Measurements from ENCODE around the gene ADAMTS17.
"Not testable (repeated sequence)": the region's sequence is repeated elsewhere in the genome, so short reads cannot be mapped to it uniquely, and the experiment has no call there.

The ADAMTS17 gene

DNA sequence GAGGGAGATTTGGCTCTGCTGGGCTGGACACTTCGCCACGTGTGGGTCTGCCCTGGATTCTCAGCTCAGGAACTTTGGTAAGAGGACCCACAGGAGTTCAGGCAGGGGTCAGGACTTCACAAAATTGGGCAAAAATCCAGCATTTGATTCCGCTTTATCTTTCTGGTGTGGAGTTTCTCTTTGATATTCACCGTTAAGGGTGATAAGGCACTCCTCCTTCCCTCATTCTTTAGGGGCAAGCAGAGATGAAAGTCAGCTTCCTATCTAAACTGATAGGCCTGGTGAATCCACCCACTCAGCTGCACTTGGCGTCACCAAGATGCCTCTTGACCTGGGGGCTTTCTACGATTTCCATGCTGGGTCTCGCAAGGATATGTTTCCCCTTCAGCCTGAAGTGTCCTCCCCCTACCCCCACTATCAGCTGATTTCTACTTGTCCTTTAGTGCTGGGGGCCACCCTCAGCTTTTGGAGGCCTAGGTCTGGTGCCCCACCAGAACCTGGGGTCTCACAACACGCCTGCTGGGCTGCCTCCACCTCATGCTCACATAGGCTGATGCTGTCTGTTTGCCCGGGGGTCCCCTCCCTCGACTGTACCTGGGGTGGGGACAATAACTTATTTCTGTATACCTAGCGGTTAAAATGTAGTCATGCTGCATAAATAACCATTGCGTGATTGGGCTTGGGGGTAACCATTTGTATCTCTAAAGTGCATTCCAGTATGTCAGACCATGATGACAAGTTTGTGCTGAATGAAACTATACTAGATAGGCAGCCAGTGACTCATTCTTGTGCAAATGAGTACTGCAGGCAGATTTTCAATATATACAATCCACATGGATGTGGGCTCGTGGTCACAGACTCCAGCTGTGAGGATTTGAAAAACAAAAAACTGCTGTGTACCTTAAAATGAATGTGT, 248.3 kb downstream of the ADAMTS17 start:
- peak; percentile 70 for DNase-seq (ENCODE audit: low read depth, low spot score)

DNA sequence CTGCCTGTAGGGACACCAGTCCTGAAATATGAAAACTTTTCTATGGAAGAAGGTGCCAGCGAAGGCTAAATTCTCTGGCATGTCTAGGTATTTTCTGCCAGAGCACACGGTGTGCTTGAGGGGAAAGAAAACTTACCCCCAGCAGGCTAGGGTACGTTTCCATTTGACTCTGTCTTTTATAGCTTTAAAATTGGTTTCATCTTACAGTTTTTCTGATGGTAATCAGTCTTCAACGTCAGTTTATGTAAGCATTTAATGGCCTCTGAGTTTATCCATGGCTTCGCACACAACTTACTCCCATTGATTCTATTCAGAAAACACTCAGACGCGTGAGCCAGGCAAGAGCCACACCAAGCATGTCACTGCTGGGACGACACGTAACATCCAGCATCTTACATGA, 249.7 kb downstream of the ADAMTS17 start:
- DNase-seq (ENCODE audit: low read depth, low spot score), result no peak

DNA sequence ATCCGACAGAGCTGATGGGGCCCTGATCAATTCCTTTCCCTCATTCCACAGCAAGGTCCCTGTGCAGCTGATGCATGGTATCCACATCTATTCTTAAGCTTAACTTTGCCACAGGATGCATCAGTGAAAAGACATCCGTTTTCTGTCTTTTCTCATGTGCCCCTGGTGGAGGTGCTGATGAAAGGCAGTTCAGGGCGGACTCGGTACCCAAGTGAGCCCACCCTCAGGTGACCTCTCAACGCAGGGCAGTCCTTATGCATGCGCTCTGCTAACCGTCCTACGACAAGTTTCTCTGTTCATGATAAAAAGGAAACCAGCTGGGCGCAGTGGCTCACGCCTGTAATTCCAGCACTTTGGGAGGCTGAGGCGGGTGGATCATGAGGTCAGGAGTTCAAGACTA, 251.4 kb downstream of the ADAMTS17 start:
- no peak for DNase-seq (ENCODE audit: low read depth, low spot score)

DNA sequence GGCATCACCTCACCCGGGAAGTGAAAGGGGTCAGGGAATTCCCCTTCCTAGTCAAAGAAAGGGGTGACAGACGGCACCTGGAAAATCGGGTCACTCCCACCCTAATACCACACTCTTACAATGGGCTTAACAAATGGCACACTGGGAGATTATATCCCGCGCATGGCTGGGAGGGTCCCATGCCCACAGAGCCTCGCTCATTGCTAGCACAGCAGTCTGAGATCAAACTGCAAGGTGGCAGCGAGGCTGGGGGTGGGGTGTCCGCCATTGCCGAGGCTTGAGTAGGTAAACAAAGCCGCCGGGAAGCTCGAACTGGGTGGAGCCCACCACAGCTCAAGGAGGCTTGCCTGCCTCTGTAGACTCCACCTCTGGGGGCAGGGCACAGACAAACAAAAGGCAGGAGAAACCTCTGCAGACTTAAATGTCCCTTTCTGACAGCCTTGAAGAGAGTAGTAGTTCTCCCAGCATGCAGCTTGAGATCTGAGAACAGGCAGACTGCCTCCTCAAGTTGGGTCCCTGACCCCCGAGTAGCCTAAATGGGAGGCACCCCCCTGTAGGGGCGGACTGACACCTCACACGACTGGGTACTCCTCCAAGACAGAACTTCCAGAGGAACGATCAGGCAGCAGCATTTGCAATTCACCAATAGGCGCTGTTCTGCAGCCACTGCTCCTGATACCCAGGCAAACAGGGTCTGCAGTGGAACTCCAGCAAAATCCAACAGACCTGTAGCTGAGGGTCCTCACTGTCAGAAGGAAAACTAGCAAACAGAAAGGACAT, 257.5 kb downstream of the ADAMTS17 start:
- not testable (repeated sequence) for DNase-seq (ENCODE audit: low read depth, low spot score)

DNA sequence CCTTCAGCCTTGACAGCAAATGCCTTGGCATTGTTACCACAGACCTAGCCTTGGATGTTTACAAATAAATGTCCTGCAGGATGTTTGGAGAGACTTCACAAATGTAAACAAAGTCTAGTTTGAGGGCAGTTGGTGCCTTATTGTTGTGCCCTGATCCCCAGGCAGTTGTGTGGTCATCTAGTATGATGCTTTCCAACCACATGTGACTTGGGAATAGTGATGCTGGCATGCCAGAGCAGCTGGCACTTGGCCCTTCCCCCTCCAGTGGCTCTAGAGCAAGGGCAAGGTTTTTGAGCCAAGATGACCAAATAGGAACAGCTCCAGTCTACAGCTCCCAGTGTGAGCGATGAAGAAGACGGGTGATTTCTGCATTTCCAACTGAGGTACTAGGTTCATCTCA, 258.2 kb downstream of the ADAMTS17 start:
- DNase-seq (ENCODE audit: low read depth, low spot score), result peak; percentile 32

DNA sequence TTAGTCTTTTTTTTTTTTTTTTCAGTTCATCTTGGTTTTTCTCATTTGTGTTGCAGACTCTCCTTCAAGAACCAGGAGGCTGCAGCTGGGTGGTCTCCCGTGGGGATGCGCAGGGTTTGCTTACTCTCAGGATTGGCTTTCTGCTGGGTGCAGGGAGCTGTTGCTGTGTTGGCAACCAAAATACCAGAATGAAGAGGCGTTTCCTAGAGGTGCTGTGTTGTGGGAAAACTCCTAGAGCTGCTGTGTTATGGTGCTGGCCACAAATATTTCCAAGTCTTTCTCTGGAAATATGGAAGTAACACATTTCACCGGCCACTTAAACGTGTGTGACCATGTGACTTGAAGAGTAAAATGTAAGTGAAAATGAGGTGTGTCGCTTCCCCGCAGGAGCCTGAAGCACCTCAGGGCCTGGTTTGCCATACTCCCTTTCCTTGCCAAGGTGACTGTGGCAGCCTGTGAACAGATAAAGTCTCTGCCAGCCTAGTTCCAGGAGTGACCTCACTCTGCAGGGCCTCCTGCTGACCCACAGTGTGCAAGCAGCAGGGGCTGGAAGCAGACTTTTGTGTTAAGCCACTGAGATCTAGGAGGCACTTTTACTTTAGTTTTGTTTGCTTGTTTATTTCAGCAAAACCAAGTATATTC, 258.9 kb downstream of the ADAMTS17 start:
- DNase-seq (ENCODE audit: low read depth, low spot score), result peak; percentile 54

DNA sequence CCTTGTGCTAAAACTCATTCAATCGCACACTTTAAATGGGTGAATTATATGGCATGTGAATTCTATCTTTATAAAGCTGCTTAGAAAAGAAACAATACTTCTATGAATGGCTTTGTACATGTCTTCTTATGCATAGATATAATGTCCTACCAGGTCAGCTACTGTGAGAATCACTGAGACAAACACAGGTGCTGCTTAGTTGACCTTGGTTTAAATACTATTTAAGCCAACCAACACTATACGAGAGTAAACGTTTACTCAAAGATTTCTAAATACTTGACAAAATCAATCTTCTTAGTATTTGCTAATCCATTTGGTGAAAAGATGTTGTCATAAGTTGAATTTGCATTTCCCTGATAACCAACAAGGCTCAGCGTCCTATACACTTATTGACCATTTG, 260.3 kb downstream of the ADAMTS17 start:
- DNase-seq (ENCODE audit: low read depth, low spot score), result no peak

DNA sequence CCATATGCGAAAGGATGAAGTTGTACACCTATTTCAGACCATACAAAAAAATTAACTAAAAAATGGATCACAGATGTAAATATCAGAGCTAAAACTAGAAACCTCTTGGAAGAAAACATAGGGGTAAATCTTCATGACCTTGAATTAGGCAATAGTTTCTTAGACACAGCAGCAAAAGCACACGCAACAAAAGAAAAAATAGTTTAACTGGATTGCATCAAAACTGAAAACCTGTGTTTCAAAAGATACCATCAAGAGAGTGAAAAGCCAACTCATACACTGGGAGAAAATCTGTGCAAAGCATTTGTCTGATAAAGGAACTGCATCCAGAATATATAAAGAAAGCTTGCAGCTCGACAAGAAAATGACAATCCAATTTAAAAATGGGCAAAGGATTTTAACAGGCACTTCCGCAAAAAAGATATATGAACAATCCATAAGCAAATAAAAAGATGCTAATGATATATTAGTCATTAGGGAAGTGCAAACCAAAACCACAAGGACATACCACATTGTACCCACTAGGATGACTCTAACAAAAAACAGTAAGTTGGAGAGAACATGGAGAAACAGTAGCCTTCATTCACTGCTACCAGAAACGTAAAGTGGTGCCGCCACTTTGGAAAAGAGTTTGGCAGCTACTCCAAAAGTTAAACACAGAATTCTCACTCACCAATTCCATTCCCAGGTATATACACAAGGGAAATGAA, 263.1 kb downstream of the ADAMTS17 start:
- DNase-seq (ENCODE audit: low read depth, low spot score), result peak; percentile 32

DNA sequence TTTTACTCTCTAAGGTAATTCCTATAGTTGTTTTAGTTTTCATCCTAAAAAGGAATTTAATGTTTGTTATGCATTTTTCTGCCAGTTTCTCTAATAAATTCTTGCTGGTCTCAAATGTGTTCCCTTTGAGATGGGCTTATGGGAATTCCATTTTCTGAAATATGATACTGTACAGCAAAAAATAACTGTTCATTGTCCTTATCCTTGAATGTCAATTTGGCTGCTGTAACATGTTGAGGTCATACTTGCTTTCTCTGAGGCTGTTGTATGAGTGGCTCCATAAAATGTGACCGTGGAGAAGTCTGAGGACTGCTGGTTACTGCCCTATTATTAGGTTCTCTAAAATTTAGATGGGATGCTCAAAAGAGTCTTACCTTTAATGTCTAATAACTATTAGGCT, 266.5 kb downstream of the ADAMTS17 start:
- DNase-seq (ENCODE audit: low read depth, low spot score), result no peak

DNA sequence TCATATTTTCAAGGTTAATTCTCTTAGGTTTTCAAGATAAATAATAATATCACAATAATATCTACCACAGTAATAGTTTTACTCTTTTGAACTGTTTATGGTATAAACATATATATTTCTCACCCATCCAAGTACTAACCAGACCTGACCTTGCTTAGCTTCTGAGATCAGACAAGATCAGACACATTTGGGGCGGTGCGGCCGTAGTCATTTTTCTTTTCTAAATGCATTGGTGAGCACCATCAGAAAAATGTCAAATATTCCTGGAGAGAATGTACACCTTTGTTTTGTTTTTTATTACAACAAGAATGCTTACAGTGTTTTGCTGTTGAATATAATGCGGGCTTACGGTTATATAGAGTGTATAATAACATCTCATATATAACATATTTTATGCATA, 267.8 kb downstream of the ADAMTS17 start:
- no peak for DNase-seq (ENCODE audit: low read depth, low spot score)

DNA sequence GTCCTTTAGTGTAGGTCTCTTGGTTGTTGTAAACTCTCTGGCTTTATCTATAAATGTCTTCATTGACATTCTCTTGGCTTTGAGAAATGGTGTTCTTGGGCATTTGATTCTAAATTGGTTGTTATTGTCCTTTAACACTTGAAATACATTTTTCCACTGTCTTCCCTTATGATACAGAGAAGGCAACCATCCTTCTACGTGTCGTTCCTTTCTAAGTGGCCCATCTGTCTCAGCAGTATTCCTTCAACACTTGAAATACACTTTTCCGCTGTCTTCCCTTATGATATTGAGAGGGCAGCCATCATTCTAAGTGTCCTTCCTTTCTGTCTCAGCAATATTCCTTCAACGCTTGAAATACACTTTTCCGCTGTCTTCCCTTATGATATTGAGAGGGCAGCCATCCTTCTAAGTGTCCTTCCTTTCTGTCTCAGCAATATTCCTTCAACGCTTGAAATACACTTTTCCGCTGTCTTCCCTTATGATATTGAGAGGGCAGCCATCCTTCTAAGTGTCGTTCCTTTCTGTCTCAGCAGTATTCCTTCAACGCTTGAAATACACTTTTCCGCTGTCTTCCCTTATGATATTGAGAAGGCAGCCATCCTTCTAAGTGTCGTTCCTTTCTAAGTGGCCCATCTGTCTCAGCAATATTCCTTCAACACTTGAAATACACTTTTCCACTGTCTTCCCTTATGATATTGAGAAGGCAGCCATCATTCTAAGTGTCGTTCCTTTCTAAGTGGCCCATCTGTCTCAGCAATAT, 275.1 kb downstream of the ADAMTS17 start:
- DNase-seq (ENCODE audit: low read depth, low spot score), result not testable (repeated sequence)

DNA sequence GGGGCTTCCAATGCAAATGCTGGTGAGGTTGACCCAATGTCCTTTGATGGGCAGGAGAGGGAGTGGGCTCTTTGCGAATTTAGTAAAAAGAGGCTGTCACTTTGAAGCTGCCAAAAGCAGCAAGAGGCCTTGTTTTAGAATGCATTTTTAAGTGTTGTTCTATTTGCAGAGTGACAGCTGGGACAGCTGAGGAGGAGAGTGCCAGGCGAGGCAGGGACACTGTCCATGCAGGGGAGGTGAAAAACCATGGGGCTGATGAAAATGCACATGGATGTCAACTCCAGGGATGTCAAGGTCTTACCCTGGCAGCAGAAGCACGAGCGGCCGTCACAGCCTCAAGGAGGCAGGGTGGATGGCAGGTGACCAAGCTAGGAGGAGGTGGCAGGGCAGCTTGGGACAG, 279.8 kb downstream of the ADAMTS17 start:
- no peak for DNase-seq (ENCODE audit: low read depth, low spot score)

DNA sequence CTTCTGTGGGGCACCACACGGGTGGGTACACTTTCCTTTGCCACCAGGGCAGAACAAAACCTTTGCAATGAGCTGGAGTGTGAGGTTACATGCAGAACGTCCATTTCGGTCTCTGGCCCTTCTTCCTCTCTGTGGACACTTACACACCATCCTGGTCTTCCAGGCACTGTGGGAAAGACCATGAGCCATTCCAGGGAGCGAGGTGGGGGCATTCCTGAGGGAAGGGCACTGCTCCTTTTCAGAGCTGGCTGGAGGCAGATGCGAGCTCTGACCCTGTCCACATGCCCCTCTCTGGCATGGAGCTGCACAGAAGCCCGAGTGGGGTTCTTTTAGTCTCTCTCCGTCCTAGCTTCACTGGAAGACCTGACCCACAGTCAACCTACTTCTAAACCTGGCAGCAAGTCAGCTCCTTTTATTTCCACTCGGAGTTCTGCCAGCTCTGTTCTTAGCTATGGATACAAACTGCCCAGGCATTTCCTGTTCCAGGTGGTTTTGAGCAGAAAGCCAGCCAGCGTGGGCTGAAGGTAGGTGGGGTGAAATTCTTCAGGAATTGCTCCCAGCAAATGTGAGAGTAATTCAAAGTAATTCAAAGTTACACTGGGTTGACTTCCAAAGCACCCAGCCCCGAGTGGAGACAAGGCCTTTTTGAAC, 281.4 kb downstream of the ADAMTS17 start:
- DNase-seq (ENCODE audit: low read depth, low spot score), result peak; percentile 94

DNA sequence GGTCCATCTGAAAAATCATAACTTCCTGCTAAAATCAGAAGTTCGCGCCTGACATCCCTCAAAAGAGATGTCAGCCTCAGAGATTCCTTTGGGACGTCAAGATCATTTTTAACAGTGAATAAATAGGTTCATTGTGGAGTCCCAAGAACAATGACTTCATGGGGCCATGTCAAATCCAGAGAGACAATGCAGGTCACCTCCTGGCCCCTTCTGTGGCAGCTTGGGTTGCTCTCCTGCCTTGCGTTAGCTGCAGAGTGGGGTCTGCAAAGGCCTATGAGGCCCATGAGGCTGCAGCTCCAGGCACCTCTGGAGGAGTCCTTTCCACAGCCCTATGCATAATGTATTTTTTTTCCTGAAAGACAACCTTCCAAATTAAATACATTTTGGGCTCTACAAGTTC, 282.3 kb downstream of the ADAMTS17 start:
- DNase-seq (ENCODE audit: low read depth, low spot score), result no peak

DNA sequence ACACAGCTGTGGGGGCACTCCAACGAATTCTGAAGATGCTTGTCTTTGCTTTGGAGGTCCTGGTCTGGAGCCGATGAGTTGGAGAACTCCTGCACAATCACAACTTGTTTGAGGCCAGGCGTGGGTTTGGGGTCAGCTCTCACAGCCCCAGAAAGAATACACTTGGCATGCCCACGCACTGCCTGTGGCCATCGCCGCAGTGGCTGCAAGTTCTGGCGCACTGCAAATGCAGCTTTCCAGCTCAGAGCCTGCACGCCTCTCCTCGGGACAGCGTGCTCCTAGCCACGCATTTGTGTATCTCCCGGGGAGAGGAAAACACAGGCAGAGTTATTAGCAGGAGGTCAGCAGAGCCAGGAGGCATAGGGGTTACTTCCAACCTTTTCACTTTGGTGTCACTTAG, 282.7 kb downstream of the ADAMTS17 start:
- DNase-seq (ENCODE audit: low read depth, low spot score), result no peak

DNA sequence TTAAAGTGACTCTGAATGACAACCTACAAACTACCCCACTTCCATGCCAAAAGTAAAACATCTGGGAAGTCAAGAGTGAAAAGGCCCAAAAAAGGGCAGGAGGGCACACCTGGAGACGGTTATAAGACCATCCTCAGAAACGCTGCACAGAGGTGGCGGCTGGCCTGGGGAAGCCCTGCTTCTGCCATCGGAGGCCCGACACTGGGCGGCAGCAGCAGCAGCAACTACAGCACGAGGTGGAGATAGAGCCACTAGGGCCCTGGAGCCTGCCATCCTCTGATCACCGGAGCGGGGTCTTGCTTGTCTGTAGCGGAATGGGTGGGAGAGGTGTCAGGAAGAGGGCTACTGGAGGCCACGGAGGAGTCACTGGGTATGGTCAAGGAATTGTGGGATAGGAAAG, 283.3 kb downstream of the ADAMTS17 start:
- no peak for DNase-seq (ENCODE audit: low read depth, low spot score)

DNA sequence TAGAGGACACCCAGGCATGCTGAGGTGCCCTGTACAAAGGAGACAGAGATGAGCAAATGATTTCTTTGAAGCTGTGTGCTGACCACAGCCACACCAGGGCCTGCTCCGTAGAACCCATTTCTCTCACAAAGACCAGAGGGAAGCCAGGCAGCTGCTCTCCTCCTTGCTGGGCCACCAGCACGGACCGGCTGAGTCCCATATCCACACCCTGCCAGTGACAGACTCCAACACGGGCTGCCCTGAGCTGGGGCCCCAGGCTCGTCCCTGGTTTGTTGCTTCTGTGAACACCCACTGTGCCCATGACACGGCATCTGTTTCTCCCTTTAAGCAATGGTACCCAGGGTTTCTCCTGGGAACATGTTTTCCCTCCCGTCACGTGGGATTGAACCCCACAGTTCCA, 284.5 kb downstream of the ADAMTS17 start:
- DNase-seq (ENCODE audit: low read depth, low spot score), result no peak

DNA sequence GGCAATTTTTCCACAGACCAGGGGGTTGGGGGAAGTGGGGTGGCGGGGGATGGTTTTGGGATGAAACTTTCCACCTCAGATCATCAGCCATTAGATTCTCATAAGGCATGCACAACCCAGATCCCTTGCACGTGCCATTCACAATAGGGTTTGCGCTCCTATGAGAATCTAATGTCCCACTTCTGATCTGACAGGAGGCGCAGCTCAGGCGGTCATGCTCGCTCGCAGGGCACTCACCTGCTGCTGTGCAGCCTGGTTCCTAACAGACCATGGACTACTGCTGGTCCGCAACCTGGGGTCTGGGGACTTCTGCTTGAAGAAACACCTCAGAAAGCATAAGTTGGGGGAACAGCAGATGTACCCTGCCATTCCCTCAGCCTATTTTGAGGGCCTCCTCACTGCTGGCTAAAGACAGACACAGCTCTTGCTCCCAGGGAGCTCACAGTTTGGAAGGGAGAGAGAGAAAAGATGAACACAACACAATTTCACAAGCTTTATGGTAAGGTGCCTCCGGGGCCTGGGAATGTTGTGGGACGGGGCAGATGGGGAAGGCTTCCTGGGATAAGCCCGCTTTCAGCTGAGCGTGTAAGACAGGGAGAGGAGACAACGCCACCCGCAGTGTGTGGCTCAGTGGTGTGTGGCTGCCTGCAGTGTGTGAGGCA, 285.2 kb downstream of the ADAMTS17 start:
- no peak for DNase-seq (ENCODE audit: low read depth, low spot score)

DNA sequence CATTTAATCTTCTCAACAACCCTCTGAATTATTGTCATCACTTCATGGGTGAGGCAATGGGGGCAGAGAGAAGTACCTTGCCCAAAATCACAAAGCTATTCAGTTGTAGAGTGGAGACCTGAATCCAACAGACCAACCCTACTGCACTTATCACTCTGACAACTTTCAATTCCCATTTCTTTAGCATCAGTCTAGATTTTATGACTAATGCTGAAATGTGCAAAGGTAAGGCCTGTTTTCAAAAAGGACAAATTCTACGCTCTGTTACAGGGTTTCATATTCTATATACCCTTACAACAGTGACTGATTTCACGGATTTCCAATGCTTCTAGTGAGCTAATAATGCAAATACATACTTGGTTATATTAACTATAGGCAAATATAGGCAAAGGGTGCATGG, 286.0 kb downstream of the ADAMTS17 start:
- no peak for DNase-seq (ENCODE audit: low read depth, low spot score)

DNA sequence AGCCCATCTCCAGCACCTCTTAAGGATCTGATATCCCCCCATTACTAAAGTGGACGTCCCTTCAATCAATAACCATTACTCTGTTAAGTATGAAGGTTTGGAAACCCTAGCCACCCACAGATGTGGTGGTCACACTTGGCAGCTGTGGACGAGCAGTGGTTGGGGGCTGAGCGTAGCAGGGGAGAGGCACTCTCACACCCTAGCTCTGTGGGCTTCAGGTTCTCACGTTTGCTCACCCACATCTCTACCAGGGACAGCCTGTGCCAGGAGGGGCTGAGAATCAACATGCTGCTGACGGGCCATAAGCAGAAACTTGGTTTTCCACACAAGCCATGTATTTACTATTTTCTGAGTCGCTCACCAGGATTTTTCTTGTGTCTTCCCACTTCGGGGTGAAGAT, 287.2 kb downstream of the ADAMTS17 start:
- DNase-seq (ENCODE audit: low read depth, low spot score), result no peak
